ENCODE measurements around the gene PSMD14. TPM values are rescaled to one million over a fixed set of nuclear protein-coding genes. Genes with fewer than 3 reads are reported as not detected.
"Not testable (repeated sequence)": the region's sequence is repeated elsewhere in the genome, so short reads cannot be mapped to it uniquely, and the experiment has no call there.

PSMD14 gene
- total RNA-seq, 2 experiments from 2014 or later = 68.3 to 86.1 TPM

DNA sequence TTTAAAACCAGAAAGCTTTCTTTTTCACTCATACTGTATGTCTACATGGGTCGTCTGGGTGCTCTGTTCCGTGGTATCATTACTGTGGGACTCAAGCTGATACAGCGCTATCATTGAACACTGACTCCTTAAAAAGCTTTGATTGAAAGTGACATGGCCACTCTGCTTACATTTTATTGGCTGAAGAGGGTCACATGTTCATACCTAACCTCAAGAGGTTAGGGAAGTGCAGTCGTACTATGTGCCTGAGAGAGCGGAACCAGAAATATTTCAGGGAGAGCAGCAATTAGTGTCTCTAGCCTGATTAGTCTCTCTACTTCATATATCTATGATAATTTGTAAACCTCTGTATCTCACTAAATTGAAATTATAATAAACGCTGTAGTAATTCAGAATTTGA is 43.5 kb downstream of the PSMD14 start:
- H3K36me3 Mint-ChIP-seq = peaks cover 15% of the 10 kb centered on the region
- DNase-seq (no peak), ATAC-seq (no peak)
- CTCF ChIA-PET = no interaction called here
- H3K27me3 Mint-ChIP-seq = no peaks in the 10 kb centered on the region
- H3K4me3 Mint-ChIP-seq = no peak overlapping the region
- H3K27ac Mint-ChIP-seq = no peak overlapping the region
- H3K4me1 Mint-ChIP-seq = peaks cover 3% of the 10 kb centered on the region
- no peaks in the 10 kb centered on the region for H3K9me3 Mint-ChIP-seq (ENCODE audit: low read depth)

DNA sequence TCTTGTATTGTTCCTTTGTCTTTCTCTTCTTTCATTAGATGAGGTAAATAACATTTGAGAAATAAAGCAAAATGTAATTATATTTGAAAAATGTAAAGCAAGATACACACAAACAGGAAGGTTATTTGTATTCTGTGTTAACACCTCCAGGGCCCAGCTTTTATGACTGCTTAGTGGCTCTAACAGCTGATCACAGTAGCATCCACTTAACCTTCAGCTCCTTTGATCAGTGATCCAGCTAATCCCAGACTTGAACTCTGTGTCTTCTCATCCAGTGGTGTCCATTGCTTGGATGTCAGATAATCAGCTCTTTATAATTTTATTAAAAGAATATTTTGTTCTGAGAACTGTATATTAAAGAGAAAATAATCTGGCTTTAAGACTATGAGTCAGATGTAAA is 44.5 kb downstream of the PSMD14 start:
- H3K9me3 Mint-ChIP-seq (ENCODE audit: low read depth) = no peaks in the 10 kb centered on the region
- H3K27me3 Mint-ChIP-seq = no peaks in the 10 kb centered on the region
- peaks cover 3% of the 10 kb centered on the region for H3K4me1 Mint-ChIP-seq
- H3K27ac Mint-ChIP-seq = no peak overlapping the region
- no peak overlapping the region for H3K4me3 Mint-ChIP-seq
- DNase-seq = no peak
- CTCF ChIA-PET = no interaction called here
- ATAC-seq = no peak
- H3K36me3 Mint-ChIP-seq = peaks cover 16% of the 10 kb centered on the region

DNA sequence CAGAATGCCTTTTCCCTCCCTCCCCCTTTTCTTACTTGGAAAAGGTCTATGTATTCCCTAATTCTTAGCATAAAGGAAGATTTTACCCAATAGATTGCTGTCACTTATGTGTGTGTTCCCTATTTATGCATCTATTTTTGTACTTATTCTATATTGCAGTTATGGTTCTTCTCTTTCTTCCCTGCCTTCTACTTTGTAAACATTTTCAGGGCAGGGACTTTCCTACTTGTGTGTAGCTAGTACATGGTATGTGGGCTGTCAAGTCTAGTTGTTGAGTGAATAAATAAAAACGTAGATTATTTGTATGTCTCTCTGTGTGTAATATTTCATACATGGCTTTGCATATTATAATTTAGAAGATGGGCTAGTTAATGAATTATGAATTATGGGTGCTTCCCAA is 45.3 kb downstream of the PSMD14 start:
- Mint-ChIP-seq H3K4me3 (no peak overlapping the region), H3K27ac (no peak overlapping the region), H3K36me3 (peaks cover 17% of the 10 kb centered on the region), H3K27me3 (no peaks in the 10 kb centered on the region), H3K4me1 (peaks cover 3% of the 10 kb centered on the region), H3K9me3 (ENCODE audit: low read depth) (no peaks in the 10 kb centered on the region)
- DNase-seq = no peak
- ATAC-seq = no peak
- CTCF ChIA-PET = interaction anchor here (0.6 kb wide), 1 partner anchor 595 kb away, joined by 3 read pairs; no protein-coding TSS in a partner anchor

DNA sequence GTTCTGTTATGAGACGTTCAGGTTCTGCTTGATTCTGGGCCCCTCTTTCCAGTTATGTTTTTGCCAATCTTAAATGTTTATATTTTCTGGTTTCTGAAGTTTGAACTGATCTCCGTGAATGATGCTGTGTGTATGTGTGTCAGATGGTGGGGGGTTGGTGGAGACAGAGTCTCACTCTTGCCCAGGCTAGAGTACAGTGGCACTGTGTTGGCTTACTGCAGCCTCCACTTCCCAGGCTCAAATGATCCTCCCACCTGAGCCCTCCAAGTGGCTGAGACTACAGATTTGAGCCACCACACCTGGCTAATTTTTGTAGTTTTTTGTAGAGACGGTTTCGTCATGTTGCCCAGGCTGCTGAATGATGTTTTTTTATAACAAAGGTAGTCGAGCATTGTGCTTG is 45.9 kb downstream of the PSMD14 start:
- Mint-ChIP-seq H3K27ac (no peak overlapping the region), H3K9me3 (ENCODE audit: low read depth) (no peaks in the 10 kb centered on the region), H3K27me3 (no peaks in the 10 kb centered on the region), H3K4me3 (no peak overlapping the region), H3K36me3 (peaks cover 16% of the 10 kb centered on the region), H3K4me1 (peaks cover 3% of the 10 kb centered on the region)
- ATAC-seq = no peak
- DNase-seq = no peak
- CTCF ChIA-PET = no interaction called here

DNA sequence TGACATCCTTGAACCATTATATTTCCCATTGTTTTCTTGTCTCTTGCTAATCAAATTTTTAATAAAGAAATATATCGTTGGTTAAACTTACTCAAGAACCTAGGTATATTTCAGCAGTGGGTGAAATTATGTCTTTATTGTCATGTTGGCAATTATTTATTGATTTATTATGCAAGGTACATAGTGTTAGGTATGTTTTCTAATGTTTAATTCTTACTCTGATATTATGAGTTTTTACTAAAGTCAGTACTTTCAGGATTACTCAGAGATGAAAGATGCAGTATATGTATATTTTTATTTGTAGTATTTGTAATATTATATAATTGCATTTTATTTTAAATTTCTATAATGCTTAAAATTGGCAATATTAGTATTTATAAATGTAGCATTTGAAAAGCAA is 46.9 kb downstream of the PSMD14 start:
- no peak overlapping the region for H3K4me3 Mint-ChIP-seq
- DNase-seq = no peak
- H3K4me1 Mint-ChIP-seq = peaks cover 3% of the 10 kb centered on the region
- CTCF ChIA-PET = no interaction called here
- H3K27me3 Mint-ChIP-seq = no peaks in the 10 kb centered on the region
- no peak overlapping the region for H3K27ac Mint-ChIP-seq
- no peak for ATAC-seq
- no peaks in the 10 kb centered on the region for H3K9me3 Mint-ChIP-seq (ENCODE audit: low read depth)
- H3K36me3 Mint-ChIP-seq = peaks cover 15% of the 10 kb centered on the region

DNA sequence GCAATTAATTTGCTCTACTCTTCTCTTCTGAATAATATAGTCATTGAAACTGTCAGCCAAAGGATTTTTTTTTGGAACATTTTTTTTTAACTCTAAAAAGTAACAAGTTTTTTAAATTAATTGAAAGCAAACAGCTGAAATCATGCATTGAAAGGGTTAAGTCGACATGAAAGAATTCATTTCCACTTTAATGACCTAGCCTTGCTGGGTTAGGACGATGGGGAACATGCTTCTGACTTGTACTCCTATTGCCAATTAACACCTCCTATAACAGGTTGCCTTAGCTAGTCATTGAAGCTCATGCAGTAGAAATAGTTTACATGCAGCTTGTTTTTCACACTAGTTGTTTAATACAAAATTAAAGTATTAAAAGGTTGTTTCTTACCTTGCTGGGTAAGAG is 47.8 kb downstream of the PSMD14 start:
- H3K4me1 Mint-ChIP-seq = peaks cover 3% of the 10 kb centered on the region
- H3K27ac Mint-ChIP-seq = no peak overlapping the region
- no peak for DNase-seq
- H3K4me3 Mint-ChIP-seq = no peak overlapping the region
- no peaks in the 10 kb centered on the region for H3K9me3 Mint-ChIP-seq (ENCODE audit: low read depth)
- peaks cover 18% of the 10 kb centered on the region for H3K36me3 Mint-ChIP-seq
- no peaks in the 10 kb centered on the region for H3K27me3 Mint-ChIP-seq
- CTCF ChIA-PET = no interaction called here
- no peak for ATAC-seq

DNA sequence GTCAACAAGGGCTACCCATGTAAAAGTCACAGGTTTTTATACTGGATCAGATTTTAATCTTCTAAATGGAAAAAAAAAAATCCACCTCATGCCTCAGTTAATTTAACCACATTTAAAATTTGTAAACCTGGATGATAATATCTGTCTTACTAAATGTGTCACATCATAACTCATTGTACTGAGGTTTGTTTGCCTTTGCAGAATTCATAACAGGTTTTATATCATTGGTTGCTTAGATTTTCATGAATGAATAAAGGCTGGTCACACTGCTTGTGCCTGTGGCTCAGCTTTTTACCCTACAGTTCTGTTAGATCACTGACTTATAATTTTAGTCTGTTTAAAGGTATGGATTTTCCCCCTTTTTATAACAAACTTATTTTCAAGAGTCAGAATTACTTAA is 48.9 kb downstream of the PSMD14 start:
- Mint-ChIP-seq H3K27ac (no peak overlapping the region), H3K9me3 (ENCODE audit: low read depth) (peaks cover 4% of the 10 kb centered on the region), H3K4me3 (no peak overlapping the region), H3K27me3 (no peaks in the 10 kb centered on the region), H3K4me1 (peaks cover 3% of the 10 kb centered on the region), H3K36me3 (peaks cover 26% of the 10 kb centered on the region)
- CTCF ChIA-PET = no interaction called here
- DNase-seq (no peak), ATAC-seq (no peak)

DNA sequence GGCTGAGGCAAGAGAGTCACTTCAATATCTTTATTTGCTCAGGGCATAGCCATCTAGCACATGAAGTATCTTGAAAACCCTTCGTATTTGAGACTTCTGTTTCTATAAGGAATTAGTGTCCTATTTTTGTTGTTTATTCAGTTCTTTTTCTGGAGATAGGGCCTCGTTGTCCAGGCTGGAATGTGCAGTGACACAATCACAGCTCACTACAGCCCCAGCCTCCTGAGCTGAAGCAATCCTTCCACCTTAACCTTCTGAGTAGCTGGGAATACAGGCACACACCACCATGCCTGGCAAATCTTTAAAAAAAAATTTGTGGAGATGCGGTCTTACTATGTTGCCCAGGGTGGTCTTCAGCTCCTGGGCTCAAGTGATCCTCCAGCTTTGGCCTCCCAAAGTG is 50.6 kb downstream of the PSMD14 start:
- no peaks in the 10 kb centered on the region for H3K27me3 Mint-ChIP-seq
- H3K27ac Mint-ChIP-seq = no peak overlapping the region
- peaks cover 10% of the 10 kb centered on the region for H3K9me3 Mint-ChIP-seq (ENCODE audit: low read depth)
- peaks cover 37% of the 10 kb centered on the region for H3K36me3 Mint-ChIP-seq
- CTCF ChIA-PET = no interaction called here
- DNase-seq (no peak), ATAC-seq (no peak)
- no peaks in the 10 kb centered on the region for H3K4me1 Mint-ChIP-seq
- no peak overlapping the region for H3K4me3 Mint-ChIP-seq

DNA sequence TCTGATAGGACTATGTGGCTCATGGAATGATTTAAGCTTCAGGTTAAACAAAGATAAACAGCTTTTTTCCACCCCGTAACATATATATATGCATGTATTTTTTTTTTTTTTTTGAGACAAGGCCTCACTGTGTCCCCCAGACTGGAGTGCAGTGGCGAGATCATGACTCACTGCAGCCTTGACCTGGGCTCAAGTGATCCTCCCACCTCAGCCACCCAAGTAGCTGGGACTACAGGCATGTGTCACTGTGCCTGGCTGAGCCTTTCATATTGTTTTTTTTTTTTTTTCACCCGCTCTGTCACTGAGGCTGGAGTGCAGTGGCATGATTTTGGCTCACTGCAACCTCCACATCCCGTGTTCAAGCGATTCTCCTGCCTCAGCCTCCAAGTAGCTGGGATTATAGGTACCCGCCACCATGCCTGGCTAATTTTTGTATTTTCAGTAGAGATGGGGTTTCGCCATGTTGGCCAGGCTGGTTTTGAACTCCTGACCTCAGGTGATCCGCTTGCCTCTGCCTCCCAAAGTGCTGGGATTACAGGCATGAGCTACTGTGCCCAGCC is 52.0 kb downstream of the PSMD14 start:
- CTCF ChIA-PET = not testable (repeated sequence)
- peaks cover 47% of the 10 kb centered on the region for H3K36me3 Mint-ChIP-seq

DNA sequence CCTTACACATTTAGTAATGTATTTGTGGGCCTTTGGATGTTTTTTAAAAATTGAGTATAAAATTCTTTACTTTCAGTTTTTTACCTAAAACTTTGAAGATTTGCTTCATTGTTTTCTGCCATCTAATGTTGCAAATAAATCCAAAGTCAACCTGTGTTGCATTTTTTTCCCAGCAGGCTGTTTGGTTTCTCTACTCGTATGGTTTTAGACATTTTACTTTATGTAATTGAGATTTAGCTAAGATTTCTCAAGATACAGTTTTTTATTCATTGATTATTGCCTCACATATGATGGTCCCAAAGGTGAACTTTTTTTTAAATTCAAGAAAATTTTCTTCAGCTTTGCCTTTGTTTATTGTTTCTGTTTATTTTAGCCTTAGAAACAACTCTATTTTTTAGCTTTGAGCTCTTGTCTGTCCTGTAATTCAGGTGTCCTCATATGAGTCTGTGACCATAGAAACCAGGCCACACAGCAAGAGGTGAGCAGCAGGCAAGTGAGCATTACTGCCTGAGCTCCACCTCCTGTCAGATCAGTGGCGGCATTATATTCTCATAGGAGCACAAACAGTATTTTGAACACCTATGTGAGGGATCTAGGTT is 54.4 kb downstream of the PSMD14 start:
- CTCF ChIA-PET = no interaction called here

More for the DNA sequence above, 52.0 kb downstream of the PSMD14 start:
- H3K27ac Mint-ChIP-seq; H3K27me3 Mint-ChIP-seq; ATAC-seq; H3K9me3 Mint-ChIP-seq (ENCODE audit: low read depth); H3K4me1 Mint-ChIP-seq; DNase-seq; H3K4me3 Mint-ChIP-seq: not testable (repeated sequence)

DNA sequence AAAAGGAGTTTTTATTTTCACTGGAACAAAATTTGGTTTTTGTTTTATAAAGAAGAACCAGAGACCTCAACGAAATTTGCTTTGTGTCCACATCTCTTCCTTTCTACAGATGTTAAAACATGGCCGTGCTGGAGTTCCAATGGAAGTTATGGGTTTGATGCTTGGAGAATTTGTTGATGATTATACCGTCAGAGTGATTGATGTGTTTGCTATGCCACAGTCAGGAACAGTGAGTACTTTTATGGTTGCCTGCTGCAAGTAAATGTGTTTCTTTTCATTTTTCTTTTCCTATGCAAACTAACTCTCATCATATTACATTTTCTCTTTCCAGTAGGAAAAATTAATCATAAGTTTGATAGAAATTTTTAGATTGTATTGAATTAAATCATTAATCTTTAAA is 59.5 kb downstream of the PSMD14 start:
- Mint-ChIP-seq H3K36me3 (peaks cover 40% of the 10 kb centered on the region), H3K4me1 (no peaks in the 10 kb centered on the region), H3K27me3 (no peaks in the 10 kb centered on the region), H3K9me3 (ENCODE audit: low read depth) (peaks cover 5% of the 10 kb centered on the region), H3K4me3 (no peak overlapping the region), H3K27ac (no peak overlapping the region)
- CTCF ChIA-PET = no interaction called here
- no peak for DNase-seq
- no peak for ATAC-seq

More for the DNA sequence above, 54.4 kb downstream of the PSMD14 start:
- H3K9me3 Mint-ChIP-seq (ENCODE audit: low read depth) = peaks cover 10% of the 10 kb centered on the region
- H3K4me3 Mint-ChIP-seq = no peak overlapping the region
- DNase-seq (no peak), ATAC-seq (no peak)
- H3K4me1 Mint-ChIP-seq = no peaks in the 10 kb centered on the region
- H3K36me3 Mint-ChIP-seq = peaks cover 49% of the 10 kb centered on the region
- H3K27me3 Mint-ChIP-seq = no peaks in the 10 kb centered on the region
- H3K27ac Mint-ChIP-seq = no peak overlapping the region

DNA sequence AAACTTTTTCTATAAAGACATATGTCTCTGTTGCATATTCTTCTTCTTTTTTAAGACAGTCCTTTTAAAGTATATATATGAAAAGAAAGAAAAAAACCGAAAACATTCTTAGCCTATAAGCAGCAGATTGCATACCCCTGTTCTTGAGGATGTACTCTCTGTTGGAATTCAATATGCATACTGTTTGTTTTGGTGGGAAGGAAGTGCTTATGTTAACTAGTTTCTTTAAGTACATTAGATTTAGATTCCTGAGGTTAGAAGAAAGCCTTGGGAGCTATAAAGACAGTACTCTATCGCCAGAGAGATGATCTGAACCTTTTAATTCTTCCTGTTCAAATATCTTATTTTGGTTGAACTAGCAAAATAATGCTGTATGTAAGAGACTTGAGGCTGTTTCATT is 61.1 kb downstream of the PSMD14 start:
- Mint-ChIP-seq H3K9me3 (ENCODE audit: low read depth) (no peaks in the 10 kb centered on the region), H3K27ac (no peak overlapping the region), H3K27me3 (no peaks in the 10 kb centered on the region), H3K4me3 (no peak overlapping the region), H3K4me1 (no peaks in the 10 kb centered on the region), H3K36me3 (peaks cover 29% of the 10 kb centered on the region)
- DNase-seq (no peak), ATAC-seq (no peak)
- CTCF ChIA-PET = no interaction called here

DNA sequence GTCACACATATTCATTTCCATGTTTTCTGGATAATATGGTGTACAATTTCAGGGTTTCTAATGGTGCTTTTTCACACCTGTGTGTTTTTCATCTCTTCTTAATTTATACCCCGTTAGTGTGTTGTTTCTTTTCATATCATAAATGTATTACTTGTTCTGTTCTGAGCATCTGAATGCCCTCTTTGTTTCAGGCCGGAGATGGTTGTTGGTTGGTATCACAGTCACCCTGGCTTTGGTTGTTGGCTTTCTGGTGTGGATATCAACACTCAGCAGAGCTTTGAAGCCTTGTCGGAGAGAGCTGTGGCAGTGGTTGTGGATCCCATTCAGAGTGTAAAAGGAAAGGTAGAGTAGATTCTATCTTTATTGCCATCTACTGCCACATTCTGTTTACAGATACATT is 62.8 kb downstream of the PSMD14 start:
- CTCF ChIA-PET = interaction anchor here (1.5 kb wide), 1 partner anchor 40 kb away, joined by 3 read pairs; no protein-coding TSS in a partner anchor
- Mint-ChIP-seq H3K27me3 (no peaks in the 10 kb centered on the region), H3K9me3 (ENCODE audit: low read depth) (no peaks in the 10 kb centered on the region), H3K27ac (no peak overlapping the region), H3K36me3 (peaks cover 26% of the 10 kb centered on the region), H3K4me3 (no peak overlapping the region), H3K4me1 (no peaks in the 10 kb centered on the region)
- ATAC-seq = no peak
- no peak for DNase-seq

DNA sequence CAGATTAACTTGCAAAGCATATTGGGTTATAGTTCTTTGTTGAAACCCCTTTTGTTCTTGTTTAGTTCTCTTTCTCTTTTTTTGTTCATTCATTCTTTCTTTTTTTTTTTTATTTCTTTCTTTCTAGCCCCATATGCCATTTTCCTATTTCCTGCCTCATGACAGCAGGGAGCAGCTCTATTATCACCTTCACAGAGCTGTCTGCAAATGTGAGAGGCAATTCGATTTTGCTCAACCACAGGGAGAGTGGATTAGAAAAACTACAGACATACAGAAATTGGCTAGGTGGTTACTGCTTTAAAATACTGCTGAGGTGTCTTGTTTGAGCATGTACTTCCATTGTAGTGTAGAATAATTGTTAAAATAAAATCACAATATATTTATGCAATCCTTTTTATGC is 63.6 kb downstream of the PSMD14 start:
- Mint-ChIP-seq H3K27me3 (no peaks in the 10 kb centered on the region), H3K36me3 (peaks cover 26% of the 10 kb centered on the region), H3K4me1 (no peaks in the 10 kb centered on the region), H3K4me3 (no peak overlapping the region), H3K27ac (no peak overlapping the region), H3K9me3 (ENCODE audit: low read depth) (no peaks in the 10 kb centered on the region)
- ATAC-seq (no peak), DNase-seq (no peak)
- CTCF ChIA-PET = no interaction called here

DNA sequence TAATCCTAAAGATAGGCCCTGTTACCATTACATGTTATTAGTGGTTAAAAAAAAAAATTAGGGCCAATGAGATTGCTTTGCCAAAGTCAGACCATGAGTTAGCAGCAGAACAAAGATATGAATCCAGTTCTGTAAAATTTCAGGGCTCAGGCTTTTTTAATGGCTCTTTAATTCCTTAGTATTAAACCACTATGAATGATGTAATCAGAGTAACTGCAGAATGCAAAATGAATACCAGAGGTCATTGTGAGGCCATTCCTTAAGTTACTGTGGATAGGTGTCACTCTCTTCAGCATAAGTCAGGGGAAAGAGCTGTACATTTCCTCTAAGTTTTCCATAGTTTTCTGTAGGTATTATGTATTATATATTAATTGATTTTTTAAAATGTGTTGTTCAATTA is 65.7 kb downstream of the PSMD14 start:
- Mint-ChIP-seq H3K27ac (no peak overlapping the region), H3K36me3 (peaks cover 20% of the 10 kb centered on the region), H3K4me1 (no peaks in the 10 kb centered on the region), H3K4me3 (no peak overlapping the region), H3K9me3 (ENCODE audit: low read depth) (no peaks in the 10 kb centered on the region), H3K27me3 (no peaks in the 10 kb centered on the region)
- CTCF ChIA-PET = no interaction called here
- no peak for ATAC-seq
- no peak for DNase-seq

Data from activated CD8-positive, alpha-beta memory T cell treated with anti-CD3 and anti-CD28 coated beads, Interleukin-2, amount 10 ng/mL, durations not matched to agents 7 days and 5 days (primary cell).